Neuronal stem cell (in vitro differentiated cells): ENCODE results near the gene NTRK1.

Experiments
- DNase-seq: peaks from one replicate; pipeline ENCODE4 v3.0.0-alpha.2; 2013; ENCODE audit warnings: low spot score
- H2AFZ ChIP-seq: one replicate; pipeline ENCODE4 v1.6.1; 2013; ENCODE audit warnings: mild to moderate bottlenecking, low read length, inconsistent platforms
- H2AK5ac ChIP-seq: 2 replicates; pipeline ENCODE4 v1.6.1; 2013; ENCODE audit warnings: low read depth, mild to moderate bottlenecking, inconsistent platforms, low read length, moderate library complexity, mixed read lengths
- H2BK120ac ChIP-seq: 2 replicates; pipeline ENCODE4 v1.6.1; 2013; ENCODE audit warnings: low read depth, mild to moderate bottlenecking, inconsistent platforms, low read length, moderate library complexity, mixed read lengths
- H2BK12ac ChIP-seq: one replicate; pipeline ENCODE4 v1.6.1; 2013; ENCODE audit warnings: low read length, inconsistent platforms
- H2BK15ac ChIP-seq: 2 replicates; pipeline ENCODE4 v1.6.1; 2013; ENCODE audit warnings: mild to moderate bottlenecking, low read length, inconsistent platforms, mixed read lengths
- H2BK5ac ChIP-seq: one replicate; pipeline ENCODE4 v1.6.1; 2013; ENCODE audit warnings: inconsistent platforms, mild to moderate bottlenecking, low read length, moderate library complexity
- H3K14ac ChIP-seq: one replicate; pipeline ENCODE4 v1.6.1; 2013; ENCODE audit warnings: low read length, inconsistent platforms
- H3K18ac ChIP-seq: 2 replicates; pipeline ENCODE4 v1.6.1; 2013; ENCODE audit warnings: low read length, inconsistent platforms
- H3K23ac ChIP-seq: 2 replicates; pipeline ENCODE4 v1.6.1; 2013; ENCODE audit warnings: low read depth, mild to moderate bottlenecking, mixed read lengths, low read length, inconsistent platforms; ENCODE audit not compliant: poor library complexity
- H3K27ac ChIP-seq: replicated peaks from 3 replicates; pipeline ENCODE4 v1.5.1; 2013; ENCODE audit warnings: low read length, inconsistent platforms
- H3K27me3 ChIP-seq, 3 experiments: 2 replicates each; pipeline ENCODE4 v1.6.1; 2013; ENCODE audit warnings: low read length in 3 of 3, mild to moderate bottlenecking in 2 of 3, inconsistent platforms in 1 of 3, low read depth in 1 of 3, mixed read lengths in 1 of 3, moderate library complexity in 1 of 3; ENCODE audit not compliant: control insufficient read depth in 3 of 3, insufficient read depth in 3 of 3
- H3K36me3 ChIP-seq, 2 donors: replicated peaks in 1 of 2; 2 replicates each; pipeline ENCODE4 v1.6.1; 2013; ENCODE audit warnings: low read length in 2 of 2; ENCODE audit not compliant: control insufficient read depth in 2 of 2, insufficient read depth in 2 of 2
- H3K4ac ChIP-seq: 2 replicates; pipeline ENCODE4 v1.6.1; 2013; ENCODE audit warnings: inconsistent platforms, mild to moderate bottlenecking, low read length, moderate library complexity
- H3K4me1 ChIP-seq, 2 donors: 1 replicate in 1 of 2; 2 replicates in 1 of 2; pipeline ENCODE4 v1.6.1; 2013; ENCODE audit warnings: low read length in 2 of 2, low read depth in 1 of 2; ENCODE audit not compliant: control insufficient read depth in 2 of 2, insufficient read depth in 1 of 2
- H3K4me2 ChIP-seq: one replicate; pipeline ENCODE4 v1.6.1; 2013; ENCODE audit warnings: mild to moderate bottlenecking, low read length, inconsistent platforms; ENCODE audit not compliant: insufficient read depth, poor library complexity, severe bottlenecking
- H3K4me3 ChIP-seq, 2 donors: 2 replicates each; pipeline ENCODE4 v1.5.1; 2013; ENCODE audit warnings: low read length in 2 of 2, mild to moderate bottlenecking in 2 of 2, inconsistent platforms in 1 of 2, moderate library complexity in 1 of 2
- H3K79me1 ChIP-seq: one replicate; pipeline ENCODE4 v1.6.1; 2013; ENCODE audit warnings: low read depth, mild to moderate bottlenecking, inconsistent platforms, low read length, moderate library complexity
- H3K9ac ChIP-seq: one replicate; pipeline ENCODE4 v1.6.1; 2013; ENCODE audit warnings: mild to moderate bottlenecking, low read depth, low read length, inconsistent platforms; ENCODE audit not compliant: poor library complexity
- H3K9me3 ChIP-seq, 2 donors: replicated peaks in 1 of 2; 2 replicates each; pipeline versions ENCODE3 to v1.6.1; 2013; ENCODE audit warnings: low read length in 2 of 2, mild to moderate bottlenecking in 2 of 2, inconsistent platforms in 1 of 2, low read depth in 1 of 2, mixed read lengths in 1 of 2, moderate library complexity in 1 of 2; ENCODE audit not compliant: control insufficient read depth in 2 of 2, insufficient read depth in 1 of 2
- H4K8ac ChIP-seq: one replicate; pipeline ENCODE4 v1.6.1; 2013; ENCODE audit warnings: low read depth, mild to moderate bottlenecking, inconsistent platforms, low read length, moderate library complexity
- H4K91ac ChIP-seq: one replicate; pipeline ENCODE4 v1.6.1; 2013; ENCODE audit warnings: low read length, low read depth, mild to moderate bottlenecking, inconsistent platforms; ENCODE audit not compliant: poor library complexity
- WGBS, 2 donors: extraction: QIAGEN DNeasy Blood & Tissue Kit; methylation state at CpG; one replicate each; pipeline ENCODE4 v1.1.7; 2013; ENCODE audit warnings: missing lambda C conversion rate in 2 of 2, mixed read lengths in 1 of 2; ENCODE audit not compliant: insufficient read length in 2 of 2, insufficient replicate concordance in 1 of 2; ENCODE audit errors: extremely low coverage in 2 of 2; 5-methylcytosine and 5-hydroxymethylcytosine counted together

NTRK1 gene

DNA sequence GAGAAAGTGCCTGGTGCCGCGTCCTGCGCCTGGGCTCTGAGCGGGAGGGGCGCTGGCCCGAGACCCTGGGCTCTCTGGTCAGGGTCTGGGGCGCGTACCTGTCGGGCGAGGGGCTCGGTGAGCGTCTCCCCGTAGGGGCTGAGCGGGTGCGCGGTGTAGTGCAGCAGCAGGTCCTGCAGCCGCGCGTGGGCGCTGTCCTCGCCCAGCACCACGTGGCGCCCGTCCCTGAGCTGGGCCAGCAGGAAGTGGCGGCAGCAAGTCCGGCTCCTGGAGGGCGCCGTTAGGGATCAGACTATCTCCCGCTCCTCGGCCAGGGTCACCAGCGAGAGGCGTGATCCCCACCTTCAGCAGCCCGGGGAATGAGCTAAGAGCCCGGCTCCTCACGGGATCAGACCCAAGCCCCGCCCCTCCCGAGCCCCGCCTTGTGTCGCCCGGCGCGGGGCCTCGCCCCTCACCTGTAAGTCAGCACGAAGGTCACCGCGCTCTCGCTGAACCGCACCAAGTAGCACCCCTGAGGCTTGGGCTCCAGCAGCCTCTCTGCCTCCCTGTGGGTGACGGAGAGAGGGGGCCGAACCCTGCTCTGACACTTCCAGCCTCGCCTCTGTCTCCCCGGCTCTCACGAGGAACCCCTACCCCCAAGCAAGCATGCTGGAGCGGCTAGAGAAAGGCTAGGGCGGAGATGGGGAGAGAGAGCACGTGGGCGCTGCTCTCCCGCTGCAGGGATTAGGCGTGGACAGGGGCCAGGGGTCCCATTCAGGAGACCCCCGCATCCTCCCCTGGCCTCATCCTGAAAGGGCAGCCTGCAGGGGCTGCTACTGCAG lies 46.7 kb upstream of the NTRK1 start:
- peak overlapping the region; percentile 91 for H3K14ac ChIP-seq
- peak; percentile 27 for DNase-seq
- peak overlapping the region; percentile 95 for H2AFZ ChIP-seq
- H3K9me3 ChIP-seq = no peaks in the 10 kb centered on the region
- H3K4me1 ChIP-seq = peaks cover 9 to 18% of the 10 kb centered on the region in 2 donors
- no peak overlapping the region for H4K8ac ChIP-seq
- no peaks in the 10 kb centered on the region for H3K36me3 ChIP-seq
- H3K23ac ChIP-seq = peak overlapping the region; percentile 12
- peak overlapping the region; percentile 59 for H2BK12ac ChIP-seq
- H3K4ac ChIP-seq = peak overlapping the region; percentile 93
- peak overlapping the region; percentile 36 for H2BK120ac ChIP-seq
- H3K27me3 ChIP-seq = peaks cover 0 to 53% (median 19%) of the 10 kb centered on the region in 3 experiments
- H2BK15ac ChIP-seq = peak overlapping the region; percentile 84
- peak overlapping the region; percentile 42 for H2AK5ac ChIP-seq
- peak overlapping the region; percentile 75 for H3K4me2 ChIP-seq
- peak overlapping the region; percentile 32 to 76 for H3K4me3 ChIP-seq
- WGBS, 2 donors = no CpG with 5 or more reads among the region's 60 CpGs
- no peak overlapping the region for H3K27ac ChIP-seq
- H2BK5ac ChIP-seq = no peak overlapping the region
- H3K79me1 ChIP-seq = no peaks in the 10 kb centered on the region
- peak overlapping the region; percentile 98 for H3K18ac ChIP-seq
- H4K91ac ChIP-seq = no peak overlapping the region
- peak overlapping the region; percentile 85 for H3K9ac ChIP-seq

DNA sequence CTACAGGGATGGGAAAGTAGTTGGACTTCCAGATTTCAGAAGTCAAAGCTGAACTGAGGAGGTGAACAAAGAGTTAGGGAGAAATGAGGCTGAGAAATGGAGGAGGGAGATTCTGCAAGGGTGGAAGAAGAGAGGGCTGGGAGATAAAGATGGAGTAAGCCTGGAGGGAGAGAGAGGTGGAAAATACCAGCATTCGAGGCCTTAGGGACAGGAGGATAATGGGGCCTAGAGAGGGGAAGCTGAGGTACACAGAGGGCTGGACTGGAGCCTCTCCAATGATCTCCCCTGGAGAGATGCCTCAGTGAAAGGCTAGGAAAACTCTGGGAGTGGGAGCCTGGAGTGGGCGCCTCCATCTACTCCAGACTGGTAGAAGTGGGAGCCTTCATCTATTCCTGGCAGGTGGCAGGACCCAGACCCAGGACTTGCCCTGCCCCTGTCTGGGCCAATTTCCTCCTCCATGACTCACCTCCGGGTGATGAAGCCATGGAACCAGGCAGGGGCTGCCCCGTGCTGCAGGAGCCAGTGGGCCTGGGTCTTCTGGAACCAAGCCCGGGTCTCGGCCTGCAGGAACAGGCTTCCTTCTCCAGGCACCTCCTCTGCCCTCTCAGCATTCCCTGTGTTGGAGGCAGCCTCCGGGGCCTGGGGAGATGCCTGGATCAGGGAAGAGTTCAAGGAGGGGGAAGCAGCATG lies 45.9 kb upstream of the NTRK1 start:
- Histone ChIP-seq H2AFZ (peak overlapping the region; percentile 95), H3K4me1 (peaks cover 9 to 14% of the 10 kb centered on the region in 2 donors), H3K4ac (no peak overlapping the region), H4K91ac (no peak overlapping the region), H3K4me2 (no peak overlapping the region), H2AK5ac (no peak overlapping the region), H3K9ac (no peak overlapping the region), H3K23ac (no peak overlapping the region), H2BK15ac (peak overlapping the region; percentile 10), H2BK12ac (no peak overlapping the region), H2BK5ac (no peak overlapping the region), H3K79me1 (no peaks in the 10 kb centered on the region), H3K36me3 (no peaks in the 10 kb centered on the region), H2BK120ac (peak overlapping the region; percentile 36), H3K18ac (no peak overlapping the region), H3K4me3 (no peak overlapping the region), H3K14ac (no peak overlapping the region), H4K8ac (no peak overlapping the region), H3K27ac (no peak overlapping the region), H3K9me3 (no peaks in the 10 kb centered on the region), H3K27me3 (peaks cover 0 to 53% (median 19%) of the 10 kb centered on the region in 3 experiments)
- DNase-seq = no peak
- WGBS, 2 donors = no CpG with 5 or more reads among the region's 7 CpGs

DNA sequence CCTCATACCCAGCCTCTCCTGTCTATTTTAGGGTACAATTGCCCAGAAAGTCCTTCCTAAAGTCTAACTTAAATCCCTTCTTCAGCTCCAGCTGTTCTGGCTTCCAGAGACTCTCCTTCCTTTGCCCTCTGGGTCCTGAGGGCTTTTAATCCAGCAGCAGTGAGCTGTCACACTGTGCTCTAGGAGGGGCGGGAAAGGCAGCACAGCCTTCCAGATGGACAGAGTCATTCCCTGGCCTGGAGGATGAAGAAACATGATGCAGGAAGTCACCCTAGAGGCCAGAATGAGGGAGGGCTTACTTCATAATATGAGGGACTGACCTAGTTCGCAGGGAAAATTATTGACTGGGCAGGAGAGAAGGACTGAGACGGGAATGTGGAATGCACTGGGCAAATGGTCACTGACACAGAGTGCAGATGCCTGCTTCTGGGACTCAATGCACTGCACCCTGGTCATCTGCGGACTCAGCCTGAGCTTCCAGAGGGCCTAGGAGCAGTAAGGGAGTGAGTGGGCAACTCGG lies 45.3 kb upstream of the NTRK1 start:
- Histone ChIP-seq H3K9me3 (no peaks in the 10 kb centered on the region), H2AK5ac (no peak overlapping the region), H3K36me3 (no peaks in the 10 kb centered on the region), H3K79me1 (no peaks in the 10 kb centered on the region), H3K27ac (no peak overlapping the region), H4K91ac (peak overlapping the region; percentile 83), H4K8ac (no peak overlapping the region), H3K18ac (peak overlapping the region; percentile 39), H3K9ac (no peak overlapping the region), H3K14ac (peak overlapping the region; percentile 10), H2BK5ac (no peak overlapping the region), H3K23ac (no peak overlapping the region), H2BK120ac (no peak overlapping the region), H3K27me3 (peaks cover 0 to 53% (median 19%) of the 10 kb centered on the region in 3 experiments), H2AFZ (peak overlapping the region; percentile 50), H3K4me2 (no peak overlapping the region), H2BK15ac (peak overlapping the region; percentile 88), H3K4ac (no peak overlapping the region), H2BK12ac (no peak overlapping the region), H3K4me1 (peaks cover 9 to 13% of the 10 kb centered on the region in 2 donors), H3K4me3 (peak overlapping the region in 1 of 2 donors; percentile 38)
- no CpG with 5 or more reads among the region's 5 CpGs for WGBS, 2 donors
- no peak for DNase-seq
